Measurements from ENCODE around the gene RPL38. TPM values are rescaled to one million over a fixed set of nuclear protein-coding genes. Genes with fewer than 3 reads are reported as not detected.

RPL38 gene
- total RNA-seq, 2 donors from 2014 or later, result 163 to 177 TPM

GRCh38 chr17:74217888-74218287, 14.4 kb downstream of the RPL38 start:
- no peak for DNase-seq (ENCODE audit: low spot score)
- H3K27ac ChIP-seq, result no peak overlapping the region

GRCh38 chr17:74218436-74218835, 15.0 kb downstream of the RPL38 start:
- Histone ChIP-seq H3K9me3 (no peaks in the 10 kb centered on the region), H3K36me3 (peaks cover 6% of the 10 kb centered on the region), H3K27ac (no peak overlapping the region), H3K4me1 (ENCODE audit: control insufficient read depth in 1 of 2, low read depth in 2 of 2) (peaks cover 10 to 18% of the 10 kb centered on the region in 2 donors), H3K4me3 (no peak overlapping the region), H3K27me3 (replicated peaks; ENCODE audit: insufficient read depth) (no peaks in the 10 kb centered on the region)
- DNase-seq (ENCODE audit: low spot score) (no peak), ATAC-seq (ENCODE audit: insufficient number of reproducible peaks, low FRiP score, low read depth) (no peak)
- TF ChIP-seq, protein P1, sequence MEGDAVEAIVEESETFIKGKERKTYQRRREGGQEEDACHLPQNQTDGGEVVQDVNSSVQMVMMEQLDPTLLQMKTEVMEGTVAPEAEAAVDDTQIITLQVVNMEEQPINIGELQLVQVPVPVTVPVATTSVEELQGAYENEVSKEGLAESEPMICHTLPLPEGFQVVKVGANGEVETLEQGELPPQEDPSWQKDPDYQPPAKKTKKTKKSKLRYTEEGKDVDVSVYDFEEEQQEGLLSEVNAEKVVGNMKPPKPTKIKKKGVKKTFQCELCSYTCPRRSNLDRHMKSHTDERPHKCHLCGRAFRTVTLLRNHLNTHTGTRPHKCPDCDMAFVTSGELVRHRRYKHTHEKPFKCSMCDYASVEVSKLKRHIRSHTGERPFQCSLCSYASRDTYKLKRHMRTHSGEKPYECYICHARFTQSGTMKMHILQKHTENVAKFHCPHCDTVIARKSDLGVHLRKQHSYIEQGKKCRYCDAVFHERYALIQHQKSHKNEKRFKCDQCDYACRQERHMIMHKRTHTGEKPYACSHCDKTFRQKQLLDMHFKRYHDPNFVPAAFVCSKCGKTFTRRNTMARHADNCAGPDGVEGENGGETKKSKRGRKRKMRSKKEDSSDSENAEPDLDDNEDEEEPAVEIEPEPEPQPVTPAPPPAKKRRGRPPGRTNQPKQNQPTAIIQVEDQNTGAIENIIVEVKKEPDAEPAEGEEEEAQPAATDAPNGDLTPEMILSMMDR (IDR thresholded peaks at IDR 0.05), result no peak

More at GRCh38 chr17:74217888-74218287, 14.4 kb downstream of the RPL38 start:
- ATAC-seq (ENCODE audit: insufficient number of reproducible peaks, low FRiP score, low read depth), result no peak
- Histone ChIP-seq H3K4me1 (ENCODE audit: control insufficient read depth in 1 of 2, low read depth in 2 of 2) (peaks cover 10 to 18% of the 10 kb centered on the region in 2 donors), H3K9me3 (no peaks in the 10 kb centered on the region), H3K4me3 (no peak overlapping the region), H3K27me3 (replicated peaks; ENCODE audit: insufficient read depth) (no peaks in the 10 kb centered on the region), H3K36me3 (peaks cover 6% of the 10 kb centered on the region)
- TF ChIP-seq, protein P1 (IDR thresholded peaks at IDR 0.05), result no peak

GRCh38 chr17:74219576-74220133, 16.2 kb downstream of the RPL38 start:
- Histone ChIP-seq H3K4me1 (ENCODE audit: control insufficient read depth in 1 of 2, low read depth in 2 of 2) (peaks cover under 1 to 6% of the 10 kb centered on the region in 2 donors), H3K9me3 (no peaks in the 10 kb centered on the region), H3K27ac (no peak overlapping the region), H3K36me3 (peaks cover 6% of the 10 kb centered on the region), H3K4me3 (no peak overlapping the region), H3K27me3 (replicated peaks; ENCODE audit: insufficient read depth) (no peaks in the 10 kb centered on the region)
- ATAC-seq (ENCODE audit: insufficient number of reproducible peaks, low FRiP score, low read depth), result no peak
- no peak for DNase-seq (ENCODE audit: low spot score)
- TF ChIP-seq, protein P1 (IDR thresholded peaks at IDR 0.05), result no peak

DNA sequence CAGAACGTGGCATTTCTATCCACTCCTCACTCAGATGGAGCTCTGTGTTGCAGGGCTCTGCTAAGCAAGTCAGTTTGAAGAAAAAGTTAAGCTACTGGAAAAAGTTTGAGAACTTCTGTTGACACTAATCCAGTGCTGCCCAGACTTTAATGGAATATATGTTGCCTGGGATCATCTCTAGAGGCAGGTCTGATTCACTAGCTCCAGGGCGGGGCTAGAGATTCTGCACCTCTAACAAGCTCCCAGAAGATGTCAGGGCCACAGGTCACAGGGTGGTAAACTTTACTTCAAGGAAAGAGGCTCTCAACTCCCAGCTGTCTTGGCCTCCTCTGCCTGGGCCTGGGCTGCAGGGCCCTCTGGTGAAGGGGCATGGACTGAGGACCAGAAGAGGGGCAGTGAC, 16.7 kb downstream of the RPL38 start:
- Histone ChIP-seq H3K27ac (no peak overlapping the region), H3K4me1 (ENCODE audit: control insufficient read depth in 1 of 2, low read depth in 2 of 2) (peaks cover 0 to under 1% of the 10 kb centered on the region in 2 donors), H3K27me3 (replicated peaks; ENCODE audit: insufficient read depth) (no peaks in the 10 kb centered on the region), H3K36me3 (peaks cover 6% of the 10 kb centered on the region), H3K4me3 (no peak overlapping the region), H3K9me3 (no peaks in the 10 kb centered on the region)
- ATAC-seq (ENCODE audit: insufficient number of reproducible peaks, low FRiP score, low read depth), result no peak
- TF ChIP-seq, protein P1 (IDR thresholded peaks at IDR 0.05), result no peak
- no peak for DNase-seq (ENCODE audit: low spot score)

- Histone ChIP-seq H3K4me3 (no peak overlapping the region), H3K36me3 (peaks cover 6% of the 10 kb centered on the region), H3K9me3 (no peaks in the 10 kb centered on the region), H3K4me1 (ENCODE audit: control insufficient read depth in 1 of 2, low read depth in 2 of 2) (no peaks in the 10 kb centered on the region), H3K27me3 (replicated peaks; ENCODE audit: insufficient read depth) (no peaks in the 10 kb centered on the region), H3K27ac (no peak overlapping the region)
- DNase-seq (ENCODE audit: low spot score), result no peak
- TF ChIP-seq, protein P1 (IDR thresholded peaks at IDR 0.05), result no peak
- ATAC-seq (ENCODE audit: insufficient number of reproducible peaks, low FRiP score, low read depth), result no peak
These were observed 17.7 kb downstream of the RPL38 start for GRCh38 chr17:74220946-74221818.
